Hypothalamus (tissue), 51 donors: ENCODE data around the gene ACBD4.
"Not testable (repeated sequence)": the region's sequence is repeated elsewhere in the genome, so short reads cannot be mapped to it uniquely, and the experiment has no call there.

Experiments
- DNase-seq, 51 donors: peaks; one replicate each; lab custom pipeline; 2025; lab: John Stamatoyannopoulos, UW

Gene ACBD4

DNA sequence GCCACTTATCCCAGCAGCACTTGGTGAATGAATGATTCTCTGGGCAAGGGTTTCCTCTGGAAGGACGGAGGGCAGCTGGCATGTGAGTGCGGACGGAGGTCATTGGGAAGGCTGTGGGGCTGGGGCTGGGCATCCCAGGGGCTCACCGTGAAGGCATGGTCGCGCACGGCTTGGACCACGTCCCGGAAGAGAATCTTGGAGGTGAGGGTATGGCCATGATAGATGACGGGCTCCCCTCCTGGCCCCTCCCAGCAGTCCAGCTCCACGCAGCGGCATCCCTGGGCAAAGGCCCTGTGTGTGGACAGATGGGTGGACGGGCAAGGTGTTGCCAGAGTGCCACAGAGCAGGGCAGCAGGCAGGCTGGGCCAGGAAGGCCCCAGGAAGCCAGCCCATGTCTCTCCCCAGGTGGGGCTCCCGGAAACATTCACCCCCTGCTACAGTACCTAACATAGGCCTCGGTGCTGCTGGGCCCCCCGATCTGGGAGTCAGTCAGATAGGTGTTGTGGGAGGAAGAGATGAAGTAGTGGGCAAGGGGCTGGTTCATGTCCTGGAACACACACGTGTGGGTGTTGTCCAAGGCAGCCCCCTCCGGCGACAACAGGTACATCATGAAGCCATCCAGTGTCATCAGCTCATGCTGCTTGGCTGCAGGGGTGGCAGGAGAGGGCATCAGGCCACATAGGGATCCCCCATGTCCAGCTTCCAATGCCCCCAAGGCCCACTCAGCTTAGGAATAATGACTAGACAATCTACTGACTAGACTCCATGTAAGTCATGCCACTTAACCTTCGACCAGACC, 17.4 kb upstream of the ACBD4 start:
- DNase-seq = no peak

DNA sequence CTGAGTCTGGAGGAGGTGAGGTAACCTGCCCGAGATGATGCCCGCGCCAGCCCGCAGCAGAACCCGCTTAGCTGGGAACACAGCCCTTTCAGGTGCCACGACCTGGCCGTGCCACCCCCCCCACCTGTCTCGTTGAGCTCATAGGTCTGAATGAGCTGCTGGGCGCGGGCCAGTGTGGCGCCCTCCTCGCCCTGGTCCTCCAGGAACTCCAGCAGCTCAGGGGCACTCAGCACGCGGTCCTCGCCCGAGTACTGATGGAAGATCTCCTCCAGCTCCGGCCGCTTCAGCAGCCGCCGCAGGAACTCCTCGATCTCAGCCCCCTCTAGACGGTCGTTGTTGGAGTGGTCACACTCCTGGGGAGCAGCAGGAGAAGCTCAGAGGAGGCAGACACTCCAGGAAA, 16.8 kb upstream of the ACBD4 start:
- DNase-seq = no peak

DNA sequence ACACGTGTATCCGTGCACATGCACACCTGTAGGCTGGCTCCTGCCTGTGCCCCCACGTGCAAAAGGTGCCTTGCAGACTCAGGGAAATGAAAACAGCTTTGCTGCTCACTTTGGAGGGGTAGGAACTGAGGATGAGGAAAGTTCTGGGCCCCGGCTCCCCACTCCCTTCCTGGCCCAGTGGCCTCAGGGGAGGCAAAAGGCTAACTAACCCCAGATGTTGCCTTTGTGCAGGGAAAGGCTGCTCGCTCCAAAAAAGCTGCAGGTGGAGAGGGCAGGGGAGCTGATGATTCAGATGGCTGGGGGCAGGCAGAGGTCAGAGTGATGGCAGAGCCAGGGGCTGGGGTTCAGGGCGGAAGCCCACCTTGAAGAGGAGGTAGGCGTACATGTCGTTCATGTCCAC, 15.5 kb upstream of the ACBD4 start:
- no peak for DNase-seq

- DNase-seq = no peak
Observed at GRCh38 chr17:45120558-45120957, 14.9 kb upstream of the ACBD4 start.

- DNase-seq = no peak
Observed at GRCh38 chr17:45121055-45121454, 14.4 kb upstream of the ACBD4 start.

GRCh38 chr17:45123076-45123770, 12.3 kb upstream of the ACBD4 start:
- DNase-seq = no peak

DNA sequence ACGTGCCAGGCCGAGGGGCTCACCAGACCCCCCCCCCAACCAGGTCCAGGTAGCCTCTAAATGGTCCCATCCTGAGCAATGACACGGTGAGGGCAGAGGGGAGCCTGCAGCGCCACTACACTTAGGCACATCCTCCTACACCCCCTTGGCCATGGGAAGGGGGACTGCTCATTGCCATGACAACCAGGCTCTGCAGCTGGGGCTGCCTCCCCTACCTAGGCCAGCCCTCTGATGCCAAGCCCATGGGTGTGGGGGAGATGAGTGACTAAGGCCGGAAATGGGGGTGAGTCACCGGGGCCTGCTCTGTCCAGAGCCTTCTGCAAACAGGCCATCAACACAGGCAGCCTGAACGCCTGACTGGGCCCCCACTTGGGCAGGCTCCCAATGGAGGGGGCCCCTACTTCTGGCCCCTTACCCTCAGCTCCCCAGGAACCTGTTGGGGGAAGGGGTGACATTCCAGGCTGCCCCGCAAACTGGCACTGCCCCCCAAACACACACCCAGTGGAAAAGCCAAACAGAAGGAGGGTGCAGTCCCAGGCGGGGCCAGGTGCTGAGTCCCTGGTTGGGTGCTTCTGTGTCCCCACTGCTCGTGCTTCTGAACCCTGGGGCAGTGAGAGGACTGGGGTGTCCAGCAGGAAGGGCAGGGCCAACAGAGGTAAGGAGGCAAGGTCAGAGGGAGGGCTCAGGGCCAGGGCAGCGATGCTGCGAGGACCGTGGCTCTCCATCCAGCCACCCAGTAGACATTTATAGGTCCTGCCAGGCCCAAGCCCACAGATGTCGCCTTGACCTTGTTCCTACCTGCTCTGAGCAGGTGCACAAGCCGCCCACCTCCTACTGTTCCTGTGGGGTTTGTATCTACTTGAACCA, 11.3 kb upstream of the ACBD4 start:
- DNase-seq = peak in 5 of 51 donors; percentile 3 to 49 (median 26)

DNA sequence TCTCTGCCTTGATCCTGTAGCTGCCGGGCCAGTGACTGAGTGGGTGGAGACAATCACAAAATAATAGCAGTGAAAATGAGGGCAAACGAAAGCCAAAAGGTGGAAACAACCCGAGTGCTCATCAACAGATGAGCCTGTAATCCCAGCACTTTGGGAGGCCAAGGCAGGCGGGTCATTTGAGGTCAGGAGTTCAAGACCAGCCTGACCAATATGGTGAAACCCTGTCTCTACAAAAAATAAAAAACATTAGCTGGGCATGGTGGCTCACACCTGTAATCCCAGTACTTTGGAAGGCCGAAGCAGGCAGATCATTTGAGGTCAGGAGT, 10.7 kb upstream of the ACBD4 start:
- DNase-seq = not testable (repeated sequence)

- no peak for DNase-seq
Observed at GRCh38 chr17:45125509-45125908, 10.0 kb upstream of the ACBD4 start.

GRCh38 chr17:45127207-45127547, 8.3 kb upstream of the ACBD4 start:
- no peak for DNase-seq

GRCh38 chr17:45127548-45128300, 7.8 kb upstream of the ACBD4 start:
- no peak for DNase-seq

DNA sequence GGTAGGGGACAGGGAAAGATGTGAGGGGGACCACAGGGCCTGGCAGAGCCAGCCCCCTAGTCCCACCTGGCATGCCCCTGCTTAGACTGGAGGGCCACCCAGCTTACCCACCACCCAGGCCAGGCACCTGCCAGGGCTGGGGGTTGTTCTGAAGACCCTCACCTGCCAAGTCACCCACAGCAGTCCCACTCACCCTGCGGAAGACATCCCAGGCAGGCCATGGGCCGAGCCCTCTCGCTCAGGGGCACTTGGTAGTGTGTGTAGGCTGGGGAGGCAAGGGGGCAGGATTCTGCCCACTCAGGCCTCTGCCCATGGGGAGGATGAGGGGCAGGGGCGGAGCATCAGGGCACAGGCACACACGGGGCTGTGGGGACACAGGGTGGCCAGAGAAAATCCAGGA, 7.2 kb upstream of the ACBD4 start:
- DNase-seq = no peak

- DNase-seq = no peak
Observed at GRCh38 chr17:45128989-45129388, 6.5 kb upstream of the ACBD4 start.

DNA sequence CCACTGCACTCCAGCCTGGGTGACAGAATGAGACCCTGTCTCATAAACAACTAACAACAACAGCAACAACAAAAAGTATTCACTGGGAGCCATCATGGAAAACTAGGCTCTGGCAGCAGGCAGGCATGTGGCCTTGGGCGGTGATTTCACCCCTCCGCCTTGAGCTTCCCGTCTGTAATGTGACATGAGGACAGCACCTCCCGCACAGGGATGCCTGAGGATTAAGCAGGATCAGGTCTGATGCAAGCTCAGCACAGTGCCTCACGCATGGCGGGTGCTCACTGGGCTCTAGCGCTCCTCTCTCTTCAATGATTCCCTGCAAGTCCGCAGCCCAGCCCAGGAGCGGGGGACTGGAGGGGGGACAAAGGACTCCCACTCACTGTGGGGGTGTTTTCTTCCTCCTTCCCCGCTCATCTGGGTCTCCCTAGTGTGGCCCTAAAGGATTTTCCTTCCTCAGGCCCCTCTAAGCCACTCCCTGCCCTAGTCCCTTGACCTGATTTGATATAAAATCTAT, 6.0 kb upstream of the ACBD4 start:
- peak in 3 of 51 donors; percentile 35 to 42 (median 41) for DNase-seq

DNA sequence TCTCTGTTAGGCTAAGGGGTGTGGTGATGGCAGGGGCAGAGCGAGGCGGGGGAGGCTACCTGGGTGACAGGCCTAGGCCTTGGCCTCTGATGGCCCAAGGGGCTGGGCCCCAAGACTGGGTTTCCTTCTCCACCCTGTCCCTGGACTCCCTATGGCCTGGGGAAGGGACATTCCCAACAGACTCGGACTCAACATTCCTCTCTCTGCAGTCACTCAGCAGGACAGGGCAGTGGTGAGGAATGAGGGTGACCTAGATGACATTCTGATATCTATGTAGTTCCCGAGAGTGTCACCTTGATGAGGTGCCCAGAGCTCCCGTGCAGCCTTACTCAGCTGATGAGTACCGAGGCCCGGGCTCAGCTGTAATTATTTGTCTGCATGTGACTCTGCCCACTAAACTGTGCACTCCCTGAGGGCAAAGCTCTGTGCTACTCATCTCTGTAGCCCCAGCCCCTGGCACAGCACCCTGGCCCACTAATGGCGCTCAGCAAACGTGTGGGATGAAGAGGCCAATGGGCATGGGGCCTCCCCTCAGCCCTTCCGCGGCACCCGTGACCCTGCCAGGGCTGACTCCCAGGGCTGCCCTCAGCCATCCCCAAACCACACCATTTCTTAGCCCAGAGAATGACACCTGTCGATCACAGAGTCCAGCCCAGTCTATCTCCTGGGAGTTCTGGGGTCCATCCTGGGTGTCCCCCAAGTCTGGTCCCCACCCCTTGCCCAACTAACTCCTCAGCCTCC, 5.4 kb upstream of the ACBD4 start:
- DNase-seq = no peak

- no peak for DNase-seq
Observed at GRCh38 chr17:45130681-45131615, 4.5 kb upstream of the ACBD4 start.

- peak in 19 of 51 donors; percentile 13 to 61 (median 32) for DNase-seq
Observed at GRCh38 chr17:45131616-45132319, 3.7 kb upstream of the ACBD4 start.

DNA sequence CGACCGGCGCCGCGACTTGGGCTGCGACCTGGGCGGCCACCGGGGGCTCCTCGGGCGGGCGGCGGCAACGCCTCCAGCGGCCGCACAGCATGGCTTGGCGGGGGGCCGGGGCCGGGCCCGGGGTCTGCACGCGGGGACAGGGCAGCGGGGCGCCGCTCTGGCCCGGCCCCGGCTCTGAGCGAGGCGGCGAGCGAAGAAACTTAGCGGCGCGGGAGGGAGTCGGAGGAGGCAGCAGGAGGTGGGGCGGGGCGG, 3.2 kb upstream of the ACBD4 start, which contains the start of gene PLCD3:
PLCD3 (minus strand) TSS at position 196 of the 252 bp plus-strand sequence; CDS start at position 91, 105 bp downstream.
- no peak for DNase-seq
